Loucy (cell line): ENCODE results near the gene ZNF511.

Experiments used
- EZH2phosphoT487 ChIP-seq: fragments of 200-600 bp; IDR thresholded peaks from 2 replicates; pipeline ENCODE4 v1.6.1; 2018; ENCODE audit warnings: antibody characterized with exemption, mild to moderate bottlenecking, moderate library complexity, borderline replicate concordance
- TF ChIP-seq, protein P1 (sequence below): fragments of 200-600 bp; sonication (generic); conservative IDR thresholded peaks from 2 replicates; pipeline ENCODE4 v1.5.1; 2014; ENCODE audit warnings: mild to moderate bottlenecking, antibody characterized with exemption, low read length

DNA sequence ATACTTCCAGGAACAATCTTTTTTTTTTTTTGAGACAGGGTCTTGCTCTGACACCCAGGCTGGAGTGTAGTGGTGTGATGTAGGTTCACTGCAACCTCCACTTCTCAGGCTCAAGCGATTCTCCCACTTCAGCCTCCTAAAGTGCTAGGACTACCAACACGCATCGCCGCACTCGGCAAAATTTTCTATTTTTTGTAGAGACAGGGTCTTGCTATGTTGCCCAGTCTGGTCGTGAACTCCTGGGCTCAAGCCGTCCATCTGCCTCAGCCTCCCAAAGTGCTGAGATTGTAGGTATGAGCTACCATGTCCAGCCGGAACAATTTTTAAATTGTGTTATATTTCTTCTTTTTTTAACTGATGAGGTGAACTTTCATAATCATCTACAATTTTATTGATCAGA, 2.1 kb downstream of the ZNF511 start:
- TF ChIP-seq, protein P1, sequence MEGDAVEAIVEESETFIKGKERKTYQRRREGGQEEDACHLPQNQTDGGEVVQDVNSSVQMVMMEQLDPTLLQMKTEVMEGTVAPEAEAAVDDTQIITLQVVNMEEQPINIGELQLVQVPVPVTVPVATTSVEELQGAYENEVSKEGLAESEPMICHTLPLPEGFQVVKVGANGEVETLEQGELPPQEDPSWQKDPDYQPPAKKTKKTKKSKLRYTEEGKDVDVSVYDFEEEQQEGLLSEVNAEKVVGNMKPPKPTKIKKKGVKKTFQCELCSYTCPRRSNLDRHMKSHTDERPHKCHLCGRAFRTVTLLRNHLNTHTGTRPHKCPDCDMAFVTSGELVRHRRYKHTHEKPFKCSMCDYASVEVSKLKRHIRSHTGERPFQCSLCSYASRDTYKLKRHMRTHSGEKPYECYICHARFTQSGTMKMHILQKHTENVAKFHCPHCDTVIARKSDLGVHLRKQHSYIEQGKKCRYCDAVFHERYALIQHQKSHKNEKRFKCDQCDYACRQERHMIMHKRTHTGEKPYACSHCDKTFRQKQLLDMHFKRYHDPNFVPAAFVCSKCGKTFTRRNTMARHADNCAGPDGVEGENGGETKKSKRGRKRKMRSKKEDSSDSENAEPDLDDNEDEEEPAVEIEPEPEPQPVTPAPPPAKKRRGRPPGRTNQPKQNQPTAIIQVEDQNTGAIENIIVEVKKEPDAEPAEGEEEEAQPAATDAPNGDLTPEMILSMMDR = no peak
- no peak for TF ChIP-seq EZH2phosphoT487
